BJ (cell line): Measurements from ENCODE around the gene FAF1. TPM values are rescaled to one million over a fixed set of nuclear protein-coding genes. Genes with fewer than 3 reads are reported as not detected.

ENCODE experiments used
- CTCF ChIA-PET: fragments of 350-600 bp; formaldehyde crosslinking; extraction: SDS; loops from one replicate; lab custom pipeline; 2021; ENCODE audit warnings: antibody characterized with exemption, inconsistent platforms; lab: Yijun Ruan, JAX
- POLR2A ChIA-PET: fragments of 300-600 bp; sonication (Branson Sonifier 250); formaldehyde crosslinking; extraction: SDS; loops from one replicate; lab custom pipeline; 2021; ENCODE audit warnings: antibody characterized with exemption; lab: Charles Lee
- DNase-seq: peaks from one replicate; pipeline ENCODE4 v3.0.0-alpha.2; 2011; ENCODE audit warnings: low read depth
- H3K27me3 ChIP-seq: 2 replicates; pipeline ENCODE4 v1.6.0; 2011; ENCODE audit warnings: low read length; ENCODE audit not compliant: control insufficient read depth, insufficient read depth
- H3K36me3 ChIP-seq: 2 replicates; pipeline ENCODE4 v1.5.1; 2011; ENCODE audit warnings: low read length; ENCODE audit not compliant: control insufficient read depth, insufficient read depth
- H3K4me3 ChIP-seq: 2 replicates; pipeline ENCODE4 v1.5.1; 2011; ENCODE audit warnings: low read depth, mild to moderate bottlenecking, control low read depth, low read length
- CTCF ChIP-seq: IDR thresholded peaks from 2 replicates; pipeline ENCODE4 v1.5.1; 2011; ENCODE audit warnings: low read depth, mild to moderate bottlenecking, control low read depth, inconsistent platforms, low read length, moderate library complexity; ENCODE audit not compliant: insufficient read depth
- polyA plus RNA-seq: library from polyadenylated mRNA; depleted of rRNA; stranded (reverse); fragments of >200 nt; gene quantifications from 2 replicates; pipeline ENCODE4 v1.2.3, GENCODE V29; 2011

FAF1 gene
- polyA plus RNA-seq, 1 experiment = 15.5 TPM

- CTCF ChIA-PET = interaction anchor here (1.2 kb wide), 1 partner anchor 10 kb away, joined by 3 read pairs; no protein-coding TSS in a partner anchor
These were observed 368.5 kb downstream of the FAF1 start for GRCh38 chr1:50591598-50591997.

GRCh38 chr1:50582346-50582745, 377.7 kb downstream of the FAF1 start:
- Histone ChIP-seq H3K27me3 (no peaks in the 10 kb centered on the region), H3K4me3 (no peak overlapping the region), H3K36me3 (no peaks in the 10 kb centered on the region)
- DNase-seq = no peak
- POLR2A ChIA-PET = no interaction called here
- no peak for TF ChIP-seq CTCF
- CTCF ChIA-PET = no interaction called here

More at GRCh38 chr1:50591598-50591997, 368.5 kb downstream of the FAF1 start:
- H3K27me3 ChIP-seq = no peaks in the 10 kb centered on the region
- no peak for TF ChIP-seq CTCF
- peaks cover 2% of the 10 kb centered on the region; the same call in 1 of the 2 replicates for H3K36me3 ChIP-seq
- DNase-seq = no peak
- H3K4me3 ChIP-seq = no peak overlapping the region
- POLR2A ChIA-PET = no interaction called here

GRCh38 chr1:50570066-50570468, 390.0 kb downstream of the FAF1 start:
- H3K27me3 ChIP-seq = no peaks in the 10 kb centered on the region
- POLR2A ChIA-PET = interaction anchor here (0.6 kb wide), 1 partner anchor 72 kb away, joined by 3 read pairs; no protein-coding TSS in a partner anchor
- no peak for DNase-seq
- CTCF ChIA-PET = no interaction called here
- H3K36me3 ChIP-seq = no peaks in the 10 kb centered on the region
- TF ChIP-seq CTCF = no peak
- no peak overlapping the region for H3K4me3 ChIP-seq

GRCh38 chr1:50568782-50569181, 391.3 kb downstream of the FAF1 start:
- ChIA-PET POLR2A (no interaction called here), CTCF (no interaction called here)
- no peaks in the 10 kb centered on the region for H3K36me3 ChIP-seq
- no peaks in the 10 kb centered on the region for H3K27me3 ChIP-seq
- H3K4me3 ChIP-seq = no peak overlapping the region
- no peak for DNase-seq
- no peak for TF ChIP-seq CTCF

- TF ChIP-seq CTCF = no peak
- CTCF ChIA-PET = interaction anchor here (1.2 kb wide), 1 partner anchor 54 kb away, joined by 3 read pairs; no protein-coding TSS in a partner anchor
- no peak overlapping the region for H3K4me3 ChIP-seq
- no peaks in the 10 kb centered on the region for H3K36me3 ChIP-seq
- POLR2A ChIA-PET = no interaction called here
- no peaks in the 10 kb centered on the region for H3K27me3 ChIP-seq
- DNase-seq = no peak
These were observed 393.7 kb downstream of the FAF1 start for GRCh38 chr1:50566405-50566804.
